A549 (cell line): Measurements from ENCODE around the gene CCDC146.

Source experiments
- MAFK ChIP-seq: fragments of 450-650 bp; IDR thresholded peaks from 2 replicates; pipeline ENCODE4 v1.6.1; 2014; ENCODE audit not compliant: partially characterized antibody
- TF ChIP-seq, protein P1 (sequence below): fragments of >200 bp; sonication (Bioruptor Twin); formaldehyde crosslinking; IDR thresholded peaks from 3 replicates; pipeline ENCODE4 v1.5.1; 2016

DNA sequence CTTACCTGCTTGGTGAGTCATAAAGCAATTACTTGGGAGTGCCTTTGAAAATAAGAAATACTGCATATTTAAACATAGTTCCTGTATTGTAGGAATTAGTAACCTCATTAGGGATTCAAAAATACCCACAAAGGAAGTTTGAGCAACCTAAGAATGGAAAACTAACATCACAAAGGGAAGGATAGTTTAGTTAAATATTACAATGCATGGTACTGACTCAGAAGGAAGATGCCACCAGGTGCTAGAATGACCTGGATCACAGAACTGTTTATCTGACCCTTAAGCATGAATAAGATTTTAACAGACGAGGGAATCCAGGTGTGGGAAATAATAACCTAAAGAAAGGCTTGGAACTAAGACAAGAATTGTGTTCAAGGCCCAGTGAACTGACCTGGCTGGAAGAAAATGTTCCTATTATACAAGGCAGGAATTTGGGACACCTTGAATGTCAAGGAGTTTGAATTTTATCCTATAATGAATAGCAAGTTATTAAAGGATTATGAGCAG is 187.4 kb downstream of the CCDC146 start:
- TF ChIP-seq, protein P1, sequence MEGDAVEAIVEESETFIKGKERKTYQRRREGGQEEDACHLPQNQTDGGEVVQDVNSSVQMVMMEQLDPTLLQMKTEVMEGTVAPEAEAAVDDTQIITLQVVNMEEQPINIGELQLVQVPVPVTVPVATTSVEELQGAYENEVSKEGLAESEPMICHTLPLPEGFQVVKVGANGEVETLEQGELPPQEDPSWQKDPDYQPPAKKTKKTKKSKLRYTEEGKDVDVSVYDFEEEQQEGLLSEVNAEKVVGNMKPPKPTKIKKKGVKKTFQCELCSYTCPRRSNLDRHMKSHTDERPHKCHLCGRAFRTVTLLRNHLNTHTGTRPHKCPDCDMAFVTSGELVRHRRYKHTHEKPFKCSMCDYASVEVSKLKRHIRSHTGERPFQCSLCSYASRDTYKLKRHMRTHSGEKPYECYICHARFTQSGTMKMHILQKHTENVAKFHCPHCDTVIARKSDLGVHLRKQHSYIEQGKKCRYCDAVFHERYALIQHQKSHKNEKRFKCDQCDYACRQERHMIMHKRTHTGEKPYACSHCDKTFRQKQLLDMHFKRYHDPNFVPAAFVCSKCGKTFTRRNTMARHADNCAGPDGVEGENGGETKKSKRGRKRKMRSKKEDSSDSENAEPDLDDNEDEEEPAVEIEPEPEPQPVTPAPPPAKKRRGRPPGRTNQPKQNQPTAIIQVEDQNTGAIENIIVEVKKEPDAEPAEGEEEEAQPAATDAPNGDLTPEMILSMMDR = no peak
- no peak for TF ChIP-seq MAFK
